SHP77 treated with DMSO at 0.1 percent for 48 hours (cell line): ENCODE data around the gene SF3A1.
A peak's percentile ranks its signal among the peaks of the same experiment; 100 is the strongest.

Experiments used
- DNase-seq: peaks from one replicate; lab custom pipeline; 2025; lab: John Stamatoyannopoulos, UW

Gene SF3A1

GRCh38 chr22:30301995-30302809 lies 54.5 kb downstream of the SF3A1 start:
- DNase-seq: no peak

- DNase-seq: no peak
Measured at GRCh38 chr22:30299322-30299721, 57.4 kb downstream of the SF3A1 start.

GRCh38 chr22:30297991-30298701 lies 58.5 kb downstream of the SF3A1 start:
- no peak for DNase-seq

- no peak for DNase-seq
Measured at GRCh38 chr22:30297276-30297990, 59.3 kb downstream of the SF3A1 start.

- DNase-seq: no peak
Measured at GRCh38 chr22:30296833-30297232, 59.9 kb downstream of the SF3A1 start.

GRCh38 chr22:30296324-30296723 lies 60.4 kb downstream of the SF3A1 start:
- no peak for DNase-seq

GRCh38 chr22:30295576-30295975 lies 61.1 kb downstream of the SF3A1 start:
- no peak for DNase-seq

- no peak for DNase-seq
Measured at GRCh38 chr22:30294830-30295229, 61.9 kb downstream of the SF3A1 start.

- peak; percentile 50 for DNase-seq
Measured at GRCh38 chr22:30294066-30294465, 62.6 kb downstream of the SF3A1 start.

- no peak for DNase-seq
Measured at GRCh38 chr22:30293026-30293425, 63.7 kb downstream of the SF3A1 start.

GRCh38 chr22:30292069-30292970 lies 64.4 kb downstream of the SF3A1 start:
- no peak for DNase-seq

GRCh38 chr22:30291058-30291892 lies 65.4 kb downstream of the SF3A1 start:
- peak; percentile 83 for DNase-seq

GRCh38 chr22:30290342-30291057 lies 66.2 kb downstream of the SF3A1 start:
- peak; percentile 83 for DNase-seq

GRCh38 chr22:30289980-30290313 lies 66.7 kb downstream of the SF3A1 start:
- no peak for DNase-seq

GRCh38 chr22:30289141-30289979 lies 67.3 kb downstream of the SF3A1 start, which contains the start of gene CASTOR1:
CASTOR1 (minus strand) TSS chr22:30289505; CDS start chr22:30289497, 8 bp downstream.
- peak; percentile 97 for DNase-seq

- no peak for DNase-seq
Measured at GRCh38 chr22:30288419-30289140, 68.1 kb downstream of the SF3A1 start.

- peak; percentile 62 for DNase-seq
Measured at GRCh38 chr22:30287648-30288418, 68.9 kb downstream of the SF3A1 start.
